ENCODE data around the gene BCAM. TPM values are rescaled to one million over a fixed set of nuclear protein-coding genes. Genes with fewer than 3 reads are reported as not detected.
"Not testable (repeated sequence)": the region's sequence is repeated elsewhere in the genome, so short reads cannot be mapped to it uniquely, and the experiment has no call there.

The BCAM gene
- total RNA-seq, 2 experiments from 2014 or later: not detected

DNA sequence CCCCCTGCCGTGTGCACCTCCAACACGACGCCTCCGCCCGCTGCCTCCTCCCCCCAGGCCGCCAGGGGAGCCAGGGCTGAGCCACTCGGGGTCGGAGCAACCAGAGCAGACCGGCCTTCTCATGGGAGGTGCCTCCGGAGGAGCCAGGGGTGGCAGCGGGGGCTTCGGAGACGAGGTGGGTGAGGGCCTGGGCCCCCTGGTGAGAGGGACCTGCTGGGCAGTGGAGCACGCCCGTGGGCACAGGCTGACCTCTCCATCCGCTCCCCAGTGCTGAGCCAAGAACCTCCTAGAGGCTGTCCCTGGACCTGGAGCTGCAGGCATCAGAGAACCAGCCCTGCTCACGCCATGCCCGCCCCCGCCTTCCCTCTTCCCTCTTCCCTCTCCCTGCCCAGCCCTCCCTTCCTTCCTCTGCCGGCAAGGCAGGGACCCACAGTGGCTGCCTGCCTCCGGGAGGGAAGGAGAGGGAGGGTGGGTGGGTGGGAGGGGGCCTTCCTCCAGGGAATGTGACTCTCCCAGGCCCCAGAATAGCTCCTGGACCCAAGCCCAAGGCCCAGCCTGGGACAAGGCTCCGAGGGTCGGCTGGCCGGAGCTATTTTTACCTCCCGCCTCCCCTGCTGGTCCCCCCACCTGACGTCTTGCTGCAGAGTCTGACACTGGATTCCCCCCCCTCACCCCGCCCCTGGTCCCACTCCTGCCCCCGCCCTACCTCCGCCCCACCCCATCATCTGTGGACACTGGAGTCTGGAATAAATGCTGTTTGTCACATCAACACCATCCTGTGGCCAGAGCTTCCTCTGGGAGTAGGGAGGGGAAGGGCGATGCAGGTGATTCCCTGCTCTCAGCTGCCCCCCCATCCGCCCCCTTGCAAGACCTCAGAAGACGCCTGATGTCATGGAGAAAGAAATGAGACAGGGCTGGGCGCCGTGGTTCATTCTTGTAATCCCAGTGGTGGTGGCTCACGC is 12.0 kb downstream of the BCAM start:
- DNase-seq: no peak
- H3K9me3 Mint-ChIP-seq (ENCODE audit: low read depth): no peaks in the 10 kb centered on the region
- intact Hi-C loops (cut with DNase I, micrococcal nuclease): no loop called here
- H3K36me3 Mint-ChIP-seq (ENCODE audit: low read depth): no peaks in the 10 kb centered on the region
- no peak overlapping the region for H3K4me3 Mint-ChIP-seq
- CTCF ChIA-PET: interaction anchor here (1.2 to 1.5 kb wide), 2 partner anchors 18 to 97 kb away, joined by 4 read pairs; no protein-coding TSS in a partner anchor
- no peak for ATAC-seq
- H3K27me3 Mint-ChIP-seq: no peaks in the 10 kb centered on the region
- POLR2A ChIA-PET: interaction anchor here (0.6 kb wide), 1 partner anchor 28 kb away, joined by 9 read pairs; no protein-coding TSS in a partner anchor
- no peaks in the 10 kb centered on the region for H3K4me1 Mint-ChIP-seq
- no peak overlapping the region for H3K27ac Mint-ChIP-seq

DNA sequence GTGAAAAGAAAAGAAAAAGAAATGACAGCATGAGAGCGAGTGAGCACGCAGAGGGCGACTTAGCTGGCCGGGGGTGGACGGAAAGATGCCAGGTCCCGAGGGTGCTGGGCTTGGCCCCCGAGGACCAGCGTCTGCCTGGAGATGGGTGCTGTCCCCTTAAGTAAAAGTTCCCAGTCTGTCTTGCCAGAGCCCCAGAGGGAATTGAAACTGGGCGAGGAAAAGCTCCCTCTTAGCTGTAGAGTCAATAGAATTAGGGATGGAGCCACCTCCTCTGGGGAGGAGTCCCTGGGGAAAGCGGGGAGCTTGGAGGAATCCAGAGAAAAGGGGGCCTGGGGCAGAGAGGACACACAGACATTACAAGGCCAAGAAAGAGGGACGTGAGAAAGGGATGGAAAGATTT is 13.3 kb downstream of the BCAM start:
- ATAC-seq (no peak), DNase-seq (no peak)
- POLR2A ChIA-PET: no interaction called here
- intact Hi-C loops (cut with DNase I, micrococcal nuclease): no loop called here
- CTCF ChIA-PET: interaction anchor here (0.6 to 1.5 kb wide), 3 partner anchors 20 to 121 kb away, joined by 3 to 4 read pairs (median 4); no protein-coding TSS in a partner anchor
- H3K36me3 Mint-ChIP-seq (ENCODE audit: low read depth): no peaks in the 10 kb centered on the region
- H3K4me3 Mint-ChIP-seq: no peak overlapping the region
- H3K9me3 Mint-ChIP-seq (ENCODE audit: low read depth): no peaks in the 10 kb centered on the region
- H3K27me3 Mint-ChIP-seq: no peaks in the 10 kb centered on the region
- H3K27ac Mint-ChIP-seq: no peak overlapping the region
- no peaks in the 10 kb centered on the region for H3K4me1 Mint-ChIP-seq

DNA sequence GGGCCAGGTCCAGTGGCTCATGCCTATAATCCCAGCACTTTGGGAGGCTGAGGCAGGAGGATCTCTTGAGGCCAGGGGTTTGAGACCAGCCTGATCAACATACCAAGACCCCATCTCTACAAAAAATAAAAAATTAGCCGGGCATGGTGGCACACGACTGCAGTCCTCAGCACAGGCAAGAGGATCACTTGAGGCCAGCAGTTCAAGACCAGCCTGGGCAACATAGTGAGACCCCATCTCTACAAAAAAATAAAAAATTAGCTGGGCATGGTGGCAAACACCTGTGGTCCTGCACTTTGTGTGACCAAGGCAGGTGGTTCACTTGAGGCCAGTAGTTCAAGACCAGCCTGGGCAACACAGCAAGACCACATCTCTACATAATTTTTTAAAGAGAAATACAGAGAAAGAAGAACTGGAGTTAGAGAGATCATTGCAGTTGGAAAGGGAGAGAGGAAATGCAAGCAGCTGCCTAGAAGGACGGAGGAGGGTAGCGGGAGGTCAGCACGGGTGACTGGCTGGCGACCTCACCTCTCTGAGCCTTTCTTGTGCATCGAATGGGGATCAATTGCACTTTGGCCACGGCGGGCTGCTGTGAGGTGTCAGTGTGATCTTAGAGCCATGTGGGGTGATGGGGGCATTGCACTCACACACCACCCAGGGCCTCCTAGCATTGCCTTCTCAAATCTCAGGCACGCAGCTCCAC is 13.9 kb downstream of the BCAM start:
- Mint-ChIP-seq H3K27ac (no peak overlapping the region), H3K27me3 (no peaks in the 10 kb centered on the region), H3K4me3 (no peak overlapping the region), H3K36me3 (ENCODE audit: low read depth) (no peaks in the 10 kb centered on the region), H3K4me1 (no peaks in the 10 kb centered on the region), H3K9me3 (ENCODE audit: low read depth) (no peaks in the 10 kb centered on the region)
- CTCF ChIA-PET: interaction anchor here (0.6 to 1.5 kb wide), 3 partner anchors 20 to 130 kb away, joined by 3 to 4 read pairs (median 4); no protein-coding TSS in a partner anchor
- no peak for ATAC-seq
- intact Hi-C loops (cut with DNase I, micrococcal nuclease): no loop called here
- POLR2A ChIA-PET: no interaction called here
- no peak for DNase-seq

DNA sequence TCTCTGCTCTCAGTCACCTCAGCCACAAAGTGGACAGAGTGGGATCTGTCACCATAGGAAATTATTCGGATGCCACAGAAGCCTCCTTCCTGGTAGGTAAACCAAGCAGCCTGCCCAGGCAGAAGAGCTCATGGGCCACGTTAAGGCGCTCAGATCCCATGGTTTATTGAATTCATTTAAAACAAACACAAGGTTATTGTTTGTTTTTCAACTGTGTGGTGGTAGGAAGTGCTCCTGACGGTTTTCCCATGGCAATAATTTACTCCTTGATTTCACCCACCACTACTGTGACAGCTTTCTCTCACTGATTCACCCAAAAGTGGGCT is 14.4 kb downstream of the BCAM start:
- Mint-ChIP-seq H3K4me3 (no peak overlapping the region), H3K36me3 (ENCODE audit: low read depth) (no peaks in the 10 kb centered on the region), H3K27ac (no peak overlapping the region), H3K9me3 (ENCODE audit: low read depth) (no peaks in the 10 kb centered on the region), H3K4me1 (no peaks in the 10 kb centered on the region), H3K27me3 (no peaks in the 10 kb centered on the region)
- ChIA-PET POLR2A (no interaction called here), CTCF (interaction anchor here (0.6 to 0.7 kb wide), 2 partner anchors 46 to 130 kb away, joined by 3 to 4 read pairs; no protein-coding TSS in a partner anchor)
- no peak for DNase-seq
- no peak for ATAC-seq
- intact Hi-C loops (cut with DNase I, micrococcal nuclease): no loop called here

DNA sequence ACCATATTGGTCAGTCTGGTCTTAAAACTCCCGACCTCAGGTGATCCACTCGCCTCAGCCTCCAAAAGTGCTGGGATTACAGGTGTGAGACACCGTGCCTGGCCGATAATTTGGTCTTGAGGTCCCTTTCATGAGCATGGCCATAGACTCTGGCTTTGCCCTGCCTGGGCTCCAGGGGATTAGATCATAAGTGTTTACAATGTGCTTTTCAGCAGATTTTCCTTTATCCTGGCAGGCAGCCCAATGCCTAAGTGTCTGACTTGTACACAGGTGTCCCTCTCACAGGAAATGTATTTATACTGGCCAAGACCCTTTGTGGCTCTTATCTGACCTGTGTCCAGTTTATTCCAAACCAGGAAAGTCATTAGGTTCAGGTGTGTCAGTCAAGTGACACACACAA is 15.9 kb downstream of the BCAM start:
- ChIA-PET POLR2A (no interaction called here), CTCF (interaction anchor here (0.6 kb wide), 1 partner anchor 48 kb away, joined by 3 read pairs; no protein-coding TSS in a partner anchor)
- Mint-ChIP-seq H3K27me3 (no peaks in the 10 kb centered on the region), H3K9me3 (ENCODE audit: low read depth) (no peaks in the 10 kb centered on the region), H3K27ac (no peak overlapping the region), H3K4me1 (no peaks in the 10 kb centered on the region), H3K4me3 (no peak overlapping the region), H3K36me3 (ENCODE audit: low read depth) (no peaks in the 10 kb centered on the region)
- DNase-seq: no peak
- ATAC-seq: no peak
- intact Hi-C loops (cut with DNase I, micrococcal nuclease): no loop called here

DNA sequence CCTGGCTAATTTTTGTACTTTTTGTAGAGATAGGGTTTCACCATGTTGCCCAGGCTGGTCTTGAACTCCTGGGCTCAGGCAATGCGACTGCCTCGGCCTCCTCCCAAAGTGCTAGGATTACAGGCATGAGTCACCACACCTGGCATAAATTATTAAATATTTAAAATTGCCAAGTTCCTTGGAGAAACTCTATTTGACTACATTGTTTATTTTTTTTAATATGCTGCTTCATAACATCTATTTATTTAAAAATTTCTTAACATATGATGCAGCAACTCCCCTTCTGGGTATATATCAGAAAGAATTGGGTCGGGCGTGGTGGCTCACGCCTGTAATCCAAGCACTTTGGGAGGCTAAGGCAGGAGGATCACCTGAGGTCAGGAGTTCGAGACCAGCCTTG is 24.0 kb downstream of the BCAM start:
- intact Hi-C loops (cut with DNase I, micrococcal nuclease); H3K27ac Mint-ChIP-seq; CTCF ChIA-PET; H3K4me3 Mint-ChIP-seq; POLR2A ChIA-PET; ATAC-seq; H3K27me3 Mint-ChIP-seq; H3K36me3 Mint-ChIP-seq (ENCODE audit: low read depth); H3K4me1 Mint-ChIP-seq; H3K9me3 Mint-ChIP-seq (ENCODE audit: low read depth); DNase-seq: not testable (repeated sequence)

DNA sequence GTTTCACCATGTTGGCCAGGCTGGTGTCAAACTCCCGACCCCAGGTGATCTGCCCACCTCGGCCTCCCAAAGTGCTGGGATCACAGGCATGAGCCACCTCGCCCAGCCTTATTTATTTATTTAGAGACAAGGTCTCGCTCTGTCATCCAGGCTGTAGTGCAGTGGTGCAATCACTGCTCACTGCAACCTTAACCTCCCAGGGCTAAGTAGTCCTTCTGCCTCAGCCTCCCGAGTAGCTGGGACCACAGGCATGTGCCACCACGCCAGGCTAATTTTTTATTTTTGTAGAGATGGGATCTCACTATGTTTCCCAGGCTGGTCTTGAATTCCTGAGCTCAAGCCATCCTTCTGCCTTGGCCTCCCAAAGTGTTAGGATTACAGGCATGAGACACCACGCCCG is 25.5 kb downstream of the BCAM start:
- H3K36me3 Mint-ChIP-seq (ENCODE audit: low read depth); H3K4me3 Mint-ChIP-seq; H3K27ac Mint-ChIP-seq; H3K4me1 Mint-ChIP-seq; POLR2A ChIA-PET; H3K9me3 Mint-ChIP-seq (ENCODE audit: low read depth); H3K27me3 Mint-ChIP-seq; ATAC-seq; DNase-seq; CTCF ChIA-PET; intact Hi-C loops (cut with DNase I, micrococcal nuclease): not testable (repeated sequence)

DNA sequence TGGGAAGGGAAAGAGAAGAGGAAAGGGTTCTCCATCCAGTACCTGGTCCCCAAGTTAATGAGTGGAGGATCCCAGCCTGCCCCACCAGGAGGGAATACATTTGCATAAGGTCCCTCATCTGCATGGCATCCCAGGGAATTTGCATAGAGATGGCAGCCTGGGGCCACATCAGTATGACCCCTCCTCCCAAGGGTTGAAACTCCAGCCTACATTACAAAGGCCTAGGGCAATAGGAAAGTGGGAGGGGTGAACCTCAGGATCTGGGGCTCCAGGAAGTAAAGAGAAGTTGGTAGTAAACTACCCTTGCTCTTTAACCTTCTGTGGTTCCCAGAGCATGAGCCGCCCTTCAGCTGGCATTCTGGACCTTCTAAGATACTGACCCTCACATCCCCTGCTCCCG is 30.4 kb downstream of the BCAM start:
- no peaks in the 10 kb centered on the region for H3K9me3 Mint-ChIP-seq (ENCODE audit: low read depth)
- no peak overlapping the region for H3K27ac Mint-ChIP-seq
- no peak for DNase-seq
- ChIA-PET CTCF (interaction anchor here (0.7 kb wide), 1 partner anchor 36 kb away, joined by 4 read pairs; no protein-coding TSS in a partner anchor), POLR2A (no interaction called here)
- intact Hi-C loops (cut with DNase I, micrococcal nuclease): no loop called here
- no peaks in the 10 kb centered on the region for H3K4me1 Mint-ChIP-seq
- peaks cover 5% of the 10 kb centered on the region for H3K27me3 Mint-ChIP-seq
- H3K4me3 Mint-ChIP-seq: no peak overlapping the region
- ATAC-seq: no peak
- no peaks in the 10 kb centered on the region for H3K36me3 Mint-ChIP-seq (ENCODE audit: low read depth)

DNA sequence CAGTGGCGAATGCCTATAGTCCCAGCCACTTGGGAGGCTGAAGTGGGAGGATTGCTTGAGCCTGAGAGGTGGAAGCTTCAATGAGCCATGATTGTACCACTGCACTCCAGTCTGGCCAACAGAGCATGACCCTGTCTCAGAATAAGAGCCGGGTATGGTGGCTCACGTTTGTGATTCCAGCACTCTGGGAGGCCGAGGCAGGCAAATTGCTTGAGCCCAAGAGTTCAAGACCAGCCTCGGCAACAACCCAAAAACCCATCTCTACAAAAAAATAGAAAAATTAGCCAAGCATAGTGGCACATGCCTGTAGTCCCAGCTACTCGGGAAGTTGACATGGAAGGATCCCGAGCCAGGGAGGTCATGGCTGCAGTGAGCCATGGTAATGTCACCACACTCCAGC is 31.9 kb downstream of the BCAM start:
- Mint-ChIP-seq H3K36me3 (ENCODE audit: low read depth) (no peaks in the 10 kb centered on the region), H3K27me3 (peaks cover 7% of the 10 kb centered on the region), H3K4me1 (peaks cover 10% of the 10 kb centered on the region), H3K4me3 (no peak overlapping the region), H3K9me3 (ENCODE audit: low read depth) (no peaks in the 10 kb centered on the region), H3K27ac (no peak overlapping the region)
- POLR2A ChIA-PET: no interaction called here
- ATAC-seq (no peak), DNase-seq (no peak)
- intact Hi-C loops (cut with DNase I, micrococcal nuclease): loop anchor here in 1 of 2 experiments (10.0 kb wide), 1 partner anchor 146 kb away; the partner anchor contains the start of gene CEACAM16
- CTCF ChIA-PET: interaction anchor here (0.5 to 2.2 kb wide), 4 partner anchors 57 to 153 kb away, joined by 3 to 9 read pairs (median 4); no protein-coding TSS in a partner anchor

DNA sequence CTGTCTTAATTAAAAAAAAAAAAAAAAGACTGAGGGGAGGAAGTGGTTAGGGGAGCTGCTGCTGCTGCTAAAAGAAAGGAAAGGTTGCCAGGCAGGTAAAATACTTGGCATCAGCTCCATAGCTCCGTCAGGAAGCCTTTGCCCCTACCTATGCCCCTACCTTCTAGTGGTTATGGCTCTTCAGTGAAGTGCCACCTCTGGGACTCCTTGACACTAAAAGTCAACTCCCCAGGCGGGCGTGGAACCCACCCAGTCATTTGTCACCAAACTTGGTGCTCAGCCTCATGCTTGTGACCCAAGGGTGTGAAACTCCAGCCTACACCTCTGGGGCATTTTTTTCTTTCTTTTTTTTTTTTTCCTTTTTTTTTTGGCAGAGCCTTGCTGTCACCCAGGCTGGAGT is 32.3 kb downstream of the BCAM start:
- H3K36me3 Mint-ChIP-seq (ENCODE audit: low read depth): no peaks in the 10 kb centered on the region
- POLR2A ChIA-PET: no interaction called here
- intact Hi-C loops (cut with DNase I, micrococcal nuclease): loop anchor here in 1 of 2 experiments (10.0 kb wide), 1 partner anchor 146 kb away; the partner anchor contains the start of gene CEACAM16
- ATAC-seq: no peak
- peaks cover 12% of the 10 kb centered on the region for H3K4me1 Mint-ChIP-seq
- peaks cover 7% of the 10 kb centered on the region for H3K27me3 Mint-ChIP-seq
- DNase-seq: peak; percentile 21
- H3K27ac Mint-ChIP-seq: no peak overlapping the region
- H3K9me3 Mint-ChIP-seq (ENCODE audit: low read depth): no peaks in the 10 kb centered on the region
- CTCF ChIA-PET: interaction anchor here (0.5 to 2.2 kb wide), 4 partner anchors 35 to 789 kb away, joined by 3 to 9 read pairs (median 4); no protein-coding TSS in a partner anchor
- H3K4me3 Mint-ChIP-seq: no peak overlapping the region

DNA sequence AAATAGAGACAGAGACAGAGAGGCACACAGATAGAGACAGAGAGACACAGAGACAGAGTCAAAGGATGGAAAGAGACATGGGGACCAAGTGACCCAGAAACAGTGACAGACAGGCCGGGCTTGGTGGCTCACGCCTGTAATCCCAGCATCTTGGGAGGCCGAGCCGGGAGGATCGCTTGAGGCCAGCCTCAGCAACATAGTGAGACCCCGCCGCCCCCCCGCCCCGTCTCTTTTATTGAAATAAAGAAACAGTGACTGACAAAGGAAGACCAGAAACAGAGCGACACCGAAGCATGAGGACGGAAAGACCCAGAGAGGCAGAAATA is 36.3 kb downstream of the BCAM start:
- peak overlapping the region; percentile 10 for H3K27ac Mint-ChIP-seq
- peaks cover 21% of the 10 kb centered on the region for H3K27me3 Mint-ChIP-seq
- no peak for ATAC-seq
- DNase-seq: no peak
- POLR2A ChIA-PET: no interaction called here
- peak overlapping the region; percentile 73 for H3K4me3 Mint-ChIP-seq
- CTCF ChIA-PET: interaction anchor here (1.4 kb wide), 1 partner anchor 121 kb away, joined by 10 read pairs; no protein-coding TSS in a partner anchor
- peaks cover 21% of the 10 kb centered on the region for H3K4me1 Mint-ChIP-seq
- intact Hi-C loops (cut with DNase I, micrococcal nuclease): loop anchor here (1.0 to 10.0 kb wide), 13 partner anchors 45 to 334 kb away; partner anchors contain the start of genes BLOC1S3 (in 1 of the 2), CEACAM16 (in 1 of the 2), RELB (in 1 of the 2) and TRAPPC6A (in 1 of the 2)
- H3K36me3 Mint-ChIP-seq (ENCODE audit: low read depth): no peaks in the 10 kb centered on the region
- no peaks in the 10 kb centered on the region for H3K9me3 Mint-ChIP-seq (ENCODE audit: low read depth)

Data from activated CD4-positive, alpha-beta T cell treated with anti-CD3 and anti-CD28 coated beads for 36 hours (primary cell).